Liver (tissue), 3 donors: ENCODE data around the gene INSC.

Source experiments
- ATF3 ChIP-seq: IDR thresholded peaks from 2 replicates; pipeline ENCODE4 v1.6.1; 2016; ENCODE audit warnings: antibody characterized with exemption
- CTCF ChIP-seq: fragments of 150-350 bp; IDR thresholded peaks from 2 replicates; pipeline ENCODE4 v1.5.1; 2017; ENCODE audit warnings: improper control_type of control experiment, low read depth, low read length; ENCODE audit not compliant: missing input control
- EGR1 ChIP-seq, 2 donors: IDR thresholded peaks; 2 replicates each; pipeline ENCODE4 v1.6.1; 2016 to 2018; ENCODE audit warnings: antibody characterized with exemption in 2 of 2, low read depth in 2 of 2
- FOXA1 ChIP-seq: IDR thresholded peaks from 2 replicates; pipeline ENCODE4 v1.6.1; 2016; ENCODE audit warnings: antibody characterized with exemption
- HNF4G ChIP-seq: IDR thresholded peaks from 2 replicates; pipeline ENCODE4 v1.6.1; 2016; ENCODE audit warnings: antibody characterized with exemption
- MAX ChIP-seq: IDR thresholded peaks from 2 replicates; pipeline ENCODE4 v1.6.1; 2016; ENCODE audit warnings: antibody characterized with exemption
- RAD21 ChIP-seq, 2 donors: IDR thresholded peaks; 2 replicates each; pipeline ENCODE4 v1.6.1; 2016; ENCODE audit warnings: antibody characterized with exemption in 2 of 2, mild to moderate bottlenecking in 2 of 2
- SP1 ChIP-seq: IDR thresholded peaks from 2 replicates; pipeline ENCODE4 v1.6.1; 2018; ENCODE audit warnings: antibody characterized with exemption, mild to moderate bottlenecking
- TAF1 ChIP-seq: conservative IDR thresholded peaks from 2 replicates; pipeline ENCODE4 v1.6.1; 2016; ENCODE audit warnings: antibody characterized with exemption, mild to moderate bottlenecking
- YY1 ChIP-seq: IDR thresholded peaks from 2 replicates; pipeline ENCODE4 v1.6.1; 2016; ENCODE audit warnings: antibody characterized with exemption, mild to moderate bottlenecking
- donor health status: healthy.
- donor health status: healthy.

- TF ChIP-seq CTCF (no peak), EGR1 (IDR thresholded peaks at IDR 0.05; ENCODE audit: low read depth in 2 of 2) (no peak), TAF1 (no peak), SP1 (peak; percentile 81), YY1 (no peak), FOXA1 (peak; percentile 18), RAD21 (IDR thresholded peaks at IDR 0.05) (peak in 1 of 2 donors; percentile 13), ATF3 (no peak), MAX (no peak), HNF4G (peak; percentile 84)
Measured at GRCh38 chr11:15213471-15214231, 98.9 kb downstream of the INSC start.
